Measurements from ENCODE around the gene AJAP1. TPM values are rescaled to one million over a fixed set of nuclear protein-coding genes. Genes with fewer than 3 reads are reported as not detected.

The AJAP1 gene
- total and polyA plus RNA-seq, 10 of the 15 experiments (the other 5 are each of a cell fraction or from before 2014, with no cell fraction given) = not detected

GRCh38 chr1:4677608-4678007, 23.2 kb downstream of the AJAP1 start (continued):
- TF ChIP-seq CBX5 (IDR thresholded peaks at IDR 0.05; ENCODE audit: low read depth) = no peak
- no peak for TF ChIP-seq SMC3 (IDR thresholded peaks at IDR 0.05; ENCODE audit: borderline replicate concordance, low read length)
- no peak for TF ChIP-seq ZBTB40 (IDR thresholded peaks at IDR 0.05; ENCODE audit: borderline replicate concordance)

- POLR2A ChIA-PET = no interaction called here
Observed at GRCh38 chr1:4678066-4678717, 23.8 kb downstream of the AJAP1 start.

More at GRCh38 chr1:4678066-4678717, 23.8 kb downstream of the AJAP1 start:
- H3K27ac ChIP-seq (ENCODE audit: control insufficient read depth, insufficient read depth) = no peak overlapping the region
- no peak overlapping the region for H3K9ac ChIP-seq (ENCODE audit: control insufficient read depth, insufficient read depth, low read length)
- no peaks in the 10 kb centered on the region for H3K4me1 ChIP-seq (ENCODE audit: control insufficient read depth, insufficient read depth, low read length)
- no peak for FAIRE-seq
- H4K20me1 ChIP-seq (ENCODE audit: control insufficient read depth, insufficient read depth) = no peaks in the 10 kb centered on the region
- no peak for DNase-seq (ENCODE audit: low read depth, low spot score)
- intact Hi-C loops (cut with micrococcal nuclease; ENCODE audit: unreplicated experiment) (no loop called here), in situ Hi-C loops (cut with MboI) (no loop called here)
- SMC1A ChIA-PET (ENCODE audit: uncharacterized antibody, unreplicated experiment) = no interaction called here
- CTCF ChIA-PET = no interaction called here
- BruUV-seq (replicated peaks) = no TSS peak
- H3K79me2 ChIP-seq (ENCODE audit: control insufficient read depth, insufficient read depth, low read length) = no peaks in the 10 kb centered on the region
- RAD21 ChIA-PET (ENCODE audit: unreplicated experiment) = no interaction called here
- WGBS (ENCODE audit: insufficient coverage, insufficient replicate concordance, low lambda C conversion rate, missing lambda C conversion rate) = 0% methylated on average over 3 of the region's 3 CpGs
- no peak overlapping the region for H3K4me2 ChIP-seq (ENCODE audit: control insufficient read depth, insufficient read depth)
- H3K36me3 ChIP-seq (ENCODE audit: control insufficient read depth in 2 of 2, insufficient read depth in 2 of 2, low read length in 1 of 2) = no peaks in the 10 kb centered on the region
- no peaks in the 10 kb centered on the region for H3K27me3 ChIP-seq (replicated peaks in 1 of 2; ENCODE audit: control insufficient read depth in 2 of 2, insufficient read depth in 2 of 2, low read length in 1 of 2)
- TF ChIP-seq, protein P1, sequence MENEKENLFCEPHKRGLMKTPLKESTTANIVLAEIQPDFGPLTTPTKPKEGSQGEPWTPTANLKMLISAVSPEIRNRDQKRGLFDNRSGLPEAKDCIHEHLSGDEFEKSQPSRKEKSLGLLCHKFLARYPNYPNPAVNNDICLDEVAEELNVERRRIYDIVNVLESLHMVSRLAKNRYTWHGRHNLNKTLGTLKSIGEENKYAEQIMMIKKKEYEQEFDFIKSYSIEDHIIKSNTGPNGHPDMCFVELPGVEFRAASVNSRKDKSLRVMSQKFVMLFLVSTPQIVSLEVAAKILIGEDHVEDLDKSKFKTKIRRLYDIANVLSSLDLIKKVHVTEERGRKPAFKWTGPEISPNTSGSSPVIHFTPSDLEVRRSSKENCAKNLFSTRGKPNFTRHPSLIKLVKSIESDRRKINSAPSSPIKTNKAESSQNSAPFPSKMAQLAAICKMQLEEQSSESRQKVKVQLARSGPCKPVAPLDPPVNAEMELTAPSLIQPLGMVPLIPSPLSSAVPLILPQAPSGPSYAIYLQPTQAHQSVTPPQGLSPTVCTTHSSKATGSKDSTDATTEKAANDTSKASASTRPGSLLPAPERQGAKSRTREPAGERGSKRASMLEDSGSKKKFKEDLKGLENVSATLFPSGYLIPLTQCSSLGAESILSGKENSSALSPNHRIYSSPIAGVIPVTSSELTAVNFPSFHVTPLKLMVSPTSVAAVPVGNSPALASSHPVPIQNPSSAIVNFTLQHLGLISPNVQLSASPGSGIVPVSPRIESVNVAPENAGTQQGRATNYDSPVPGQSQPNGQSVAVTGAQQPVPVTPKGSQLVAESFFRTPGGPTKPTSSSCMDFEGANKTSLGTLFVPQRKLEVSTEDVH (IDR thresholded peaks at IDR 0.05; ENCODE audit: low read depth, partially characterized antibody) = no peak
- TF ChIP-seq SMAD1 (IDR thresholded peaks at IDR 0.05; ENCODE audit: low read depth, partially characterized antibody) (no peak), RUNX3 (IDR thresholded peaks at IDR 0.05; ENCODE audit: low read length) (no peak), EZH2 (IDR thresholded peaks at IDR 0.05; ENCODE audit: borderline replicate concordance, control insufficient read depth, low read depth, low read length) (no peak), SPI1 (IDR thresholded peaks at IDR 0.05; ENCODE audit: borderline replicate concordance, insufficient read depth, low read depth, low read length) (no peak)
- no peak overlapping the region for H3K4me3 ChIP-seq
- no peak overlapping the region for H2AFZ ChIP-seq (ENCODE audit: control insufficient read depth, low read depth, low read length)
- H3K9me3 ChIP-seq (replicated peaks; ENCODE audit: control insufficient read depth, insufficient read depth, low read length) = no peaks in the 10 kb centered on the region
- no peak for ATAC-seq
